MM.1S (cell line): Measurements from ENCODE around the gene FBXL7.

Experiments used
- EZH2 ChIP-seq: fragments of 300-600 bp; sonication (generic); optimal IDR thresholded peaks from 2 replicates; pipeline ENCODE3; 2017; ENCODE audit warnings: low read depth, mild to moderate bottlenecking, antibody characterized with exemption, low read length, mixed read lengths
- EZH2phosphoT487 ChIP-seq: fragments of 300-600 bp; sonication (generic); IDR thresholded peaks from 2 replicates; pipeline ENCODE4 v1.6.1; 2018; ENCODE audit warnings: antibody characterized with exemption, low read length

GRCh38 chr5:15496886-15497285, 3.1 kb upstream of the FBXL7 start:
- TF ChIP-seq EZH2 (no peak), EZH2phosphoT487 (no peak)
